Melanocyte of skin (primary cell): ENCODE data around the gene MOSPD2. TPM values are rescaled to one million over a fixed set of nuclear protein-coding genes. Genes with fewer than 3 reads are reported as not detected.

Experiments
- total RNA-seq, 2 donors: library from RNA; depleted of rRNA; stranded (reverse); fragments of >200 nt; gene quantifications; 2 replicates each; pipeline ENCODE4 v1.2.3, GENCODE V29; 2012

MOSPD2 gene
- 10 to 100 TPM; 25.1 to 27.3 TPM for total RNA-seq

GRCh38 chrX:14872851-14873675, at the start of gene MOSPD2, which contains the start of gene FANCB:
Gene MOSPD2 (plus strand): TSS chrX:14873421. CDS start chrX:14873529, 108 bp downstream.
Gene FANCB (minus strand): TSS chrX:14873069. CDS start chrX:14865510, 7,559 bp downstream.

Other genes starting within 250 kb of the MOSPD2 start
- 10 to 100 TPM in 1 of 2 donors, 1 to 10 TPM in 1; 4.8 to 11.7 TPM for gene FANCB, start 352 bp upstream of the MOSPD2 start, total RNA-seq